Measurements from ENCODE around the gene SEMA6D.

SEMA6D gene

DNA sequence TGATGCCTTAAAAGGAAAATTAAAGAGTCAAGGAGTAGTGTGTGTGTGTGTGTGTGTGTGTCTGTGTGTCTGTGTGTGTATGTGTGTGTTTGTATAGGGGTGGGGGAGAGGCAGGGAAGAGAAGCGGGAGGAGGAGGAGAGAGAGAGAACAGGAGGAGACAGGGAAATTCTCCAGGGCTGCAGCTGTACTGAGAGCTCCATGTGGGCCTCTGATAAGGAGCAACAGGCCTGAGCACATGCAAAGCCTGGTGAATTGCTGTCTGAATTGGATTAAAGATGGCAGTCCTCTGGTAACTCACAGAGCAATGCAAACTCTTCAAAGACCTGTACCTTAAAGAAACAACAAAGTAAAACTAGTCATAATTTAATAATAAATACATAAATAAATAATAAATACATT is 70.6 kb downstream of the SEMA6D start:
- no peak for DNase-seq (ENCODE audit: low spot score)

DNA sequence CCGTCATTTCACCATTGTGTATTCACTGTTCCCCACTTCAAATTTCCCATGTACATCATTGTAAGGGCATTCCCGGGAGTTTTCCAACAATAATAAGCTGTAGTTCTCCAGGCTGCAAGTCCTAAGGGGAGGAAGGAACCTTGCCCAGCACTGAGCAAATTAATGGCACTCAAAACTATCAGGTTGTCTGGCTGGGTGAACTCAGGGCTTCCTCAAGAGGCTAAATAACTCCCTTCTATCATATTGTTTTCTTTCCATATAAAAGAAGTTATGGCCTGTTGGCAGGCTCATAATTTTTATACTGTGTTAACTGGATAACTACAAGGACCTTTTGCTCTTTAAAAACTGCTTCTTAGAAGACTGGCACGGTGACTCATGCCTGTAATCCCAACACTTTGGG is 71.4 kb downstream of the SEMA6D start:
- DNase-seq (ENCODE audit: low spot score) = no peak

DNA sequence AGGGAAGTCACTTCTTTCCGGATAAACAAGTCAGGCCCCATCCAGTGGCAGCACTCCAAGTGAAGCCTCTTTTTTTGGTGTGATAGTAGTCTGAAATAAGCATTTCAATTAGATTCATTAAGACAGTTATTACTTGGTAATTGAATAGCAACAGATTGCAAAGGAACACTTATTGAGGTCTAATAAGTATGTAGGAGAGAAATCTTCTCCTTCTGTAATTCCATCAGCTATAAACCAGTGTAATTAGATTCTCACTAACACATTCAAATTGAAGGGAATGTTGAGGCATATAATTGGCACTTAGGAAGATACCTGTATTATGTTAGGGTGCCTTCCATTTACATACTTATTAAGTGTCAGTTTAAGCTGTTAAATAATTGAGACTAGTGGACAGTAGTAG is 73.9 kb downstream of the SEMA6D start:
- DNase-seq (ENCODE audit: low spot score) = no peak

DNA sequence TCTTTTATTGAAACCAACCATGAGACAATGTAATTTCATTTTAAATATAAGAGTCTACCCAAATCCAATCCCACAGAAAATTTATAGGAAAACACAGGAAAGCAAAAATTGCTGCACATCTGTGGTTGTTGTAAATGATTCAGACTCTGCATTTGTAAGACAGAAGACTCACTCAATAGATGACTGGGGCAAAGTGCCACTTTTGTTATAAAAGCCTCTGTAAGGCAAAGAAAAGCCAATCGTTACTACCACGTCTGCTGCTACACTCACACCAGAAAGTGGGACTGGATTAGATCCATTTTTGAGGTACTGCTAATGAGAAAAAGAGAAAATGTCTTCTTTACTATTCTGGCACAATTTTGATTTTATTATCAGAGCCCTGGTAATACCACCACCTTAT is 74.9 kb downstream of the SEMA6D start:
- no peak for DNase-seq (ENCODE audit: low spot score)

DNA sequence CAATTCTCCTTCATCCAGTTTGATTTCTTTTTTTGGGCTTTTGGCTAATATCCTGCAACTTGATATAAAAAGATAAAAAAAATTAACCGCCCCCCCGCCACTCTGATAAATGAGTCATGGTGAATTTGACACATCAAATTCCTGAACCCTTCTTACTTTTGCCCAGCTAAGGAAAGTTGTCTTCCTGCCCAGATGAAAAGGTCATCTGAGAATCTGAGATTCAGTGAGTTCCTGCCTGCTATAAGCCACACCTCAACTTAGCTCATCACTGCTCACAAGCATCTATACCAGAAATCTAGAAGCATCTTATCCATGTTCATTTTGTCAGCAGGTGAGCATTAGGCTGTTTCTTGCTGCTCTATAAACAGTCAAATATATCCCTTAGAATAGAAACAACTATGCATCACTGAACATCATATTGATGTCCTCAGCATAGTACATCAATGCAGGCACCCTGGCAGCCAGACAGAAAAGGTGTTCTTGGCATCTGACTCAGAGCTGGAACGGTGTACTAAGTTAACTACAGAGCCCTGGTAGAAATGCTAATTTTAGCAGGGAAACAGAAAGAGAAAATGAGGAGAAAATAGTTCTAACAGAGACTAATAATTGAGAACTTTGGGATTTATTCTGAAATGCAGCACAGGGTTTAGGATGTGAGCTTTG is 77.1 kb downstream of the SEMA6D start:
- DNase-seq (ENCODE audit: low spot score) = no peak

DNA sequence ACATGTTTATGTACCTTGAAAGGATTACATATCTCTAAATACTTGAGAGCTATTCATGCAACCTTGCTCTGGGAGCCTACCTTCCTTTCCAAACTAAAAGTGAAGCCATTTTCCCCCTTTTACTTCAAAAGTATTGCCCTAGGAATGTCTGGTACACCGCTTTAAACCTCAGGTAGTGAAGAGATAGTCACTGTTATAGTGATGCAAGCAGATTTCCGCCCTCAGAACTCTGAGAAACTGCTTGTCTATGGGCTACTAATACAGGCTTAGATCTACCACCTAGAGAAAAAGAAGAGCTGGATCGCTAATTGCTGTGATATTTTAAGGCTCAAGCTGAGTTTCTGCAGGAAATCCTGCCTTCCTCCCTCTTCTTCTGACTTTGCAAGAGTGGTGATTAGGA is 78.6 kb downstream of the SEMA6D start:
- DNase-seq (ENCODE audit: low spot score) = no peak

DNA sequence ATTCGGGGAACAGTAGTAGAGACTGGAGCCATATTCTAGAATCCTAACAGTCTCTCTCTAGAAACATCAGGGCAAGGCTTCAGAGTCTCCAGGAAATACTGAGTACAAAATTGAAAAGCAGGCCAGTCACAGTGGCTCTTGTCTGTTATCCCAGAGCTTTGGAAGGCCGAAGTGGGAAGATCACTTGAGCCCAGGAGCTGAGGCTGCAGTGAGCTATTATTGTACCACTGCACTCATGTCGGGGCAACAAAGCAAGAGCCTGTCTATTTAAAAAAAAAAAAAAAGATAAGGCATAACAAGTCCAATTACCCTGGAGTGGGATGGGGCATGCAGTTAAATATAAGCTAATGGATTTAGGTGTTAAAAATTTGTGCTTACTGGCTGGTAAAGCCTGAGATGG is 79.0 kb downstream of the SEMA6D start:
- no peak for DNase-seq (ENCODE audit: low spot score)

DNA sequence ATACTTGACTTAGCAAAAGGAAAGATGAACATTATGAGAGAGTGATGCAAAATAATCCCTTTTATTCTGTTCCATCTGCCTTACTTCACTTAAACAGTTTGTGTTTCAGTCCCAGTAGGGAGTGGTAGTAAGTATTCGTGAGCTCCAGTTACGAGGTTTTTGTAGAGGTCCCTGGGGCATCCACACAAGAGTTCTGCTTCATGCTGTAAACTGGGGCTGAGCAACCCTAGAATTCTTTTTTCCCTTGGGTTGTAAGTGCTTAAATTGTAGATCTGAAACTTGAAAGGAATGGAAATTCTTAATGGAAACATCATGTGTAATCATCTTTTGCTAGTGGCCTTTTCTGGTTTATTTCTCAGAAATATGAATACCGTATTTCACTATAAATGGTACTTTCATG is 79.5 kb downstream of the SEMA6D start:
- no peak for DNase-seq (ENCODE audit: low spot score)

DNA sequence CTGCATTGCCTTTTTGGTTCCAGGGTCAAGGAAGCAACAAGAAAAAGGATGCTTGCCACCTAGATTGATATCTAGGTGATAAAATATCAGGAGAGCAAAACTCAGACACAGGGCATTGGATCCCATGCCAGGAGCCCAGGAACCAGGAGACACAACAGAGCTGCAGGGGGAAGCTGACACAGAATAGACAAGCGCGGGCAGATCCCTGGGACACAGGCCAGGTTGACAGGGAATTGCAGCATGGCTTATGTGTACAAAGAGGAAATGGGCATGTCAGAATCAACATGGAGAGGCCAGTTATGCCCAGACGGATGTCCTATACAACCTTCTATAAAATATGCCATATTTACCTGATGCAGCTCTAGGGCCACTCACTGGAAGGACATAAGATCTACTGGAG is 84.2 kb downstream of the SEMA6D start:
- DNase-seq (ENCODE audit: low spot score) = no peak

DNA sequence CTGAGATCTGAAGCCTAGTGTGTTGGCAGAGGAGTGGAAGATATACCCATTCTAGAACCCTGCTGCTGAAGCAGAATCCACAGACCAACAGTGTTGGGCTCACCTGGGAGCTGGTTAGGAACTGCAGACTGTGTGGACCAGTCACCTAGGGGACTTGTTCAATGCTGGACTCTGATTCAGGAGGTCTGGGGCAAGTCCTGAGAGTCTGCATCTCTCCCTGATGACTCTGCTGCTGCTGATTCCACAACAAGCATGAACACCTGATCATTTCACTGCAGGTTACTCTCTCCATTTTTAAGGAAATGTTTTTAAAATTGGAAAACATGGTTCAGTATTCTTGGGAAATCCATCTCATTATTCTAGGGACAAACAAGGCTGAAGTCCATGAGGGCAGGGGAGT is 84.9 kb downstream of the SEMA6D start:
- no peak for DNase-seq (ENCODE audit: low spot score)

DNA sequence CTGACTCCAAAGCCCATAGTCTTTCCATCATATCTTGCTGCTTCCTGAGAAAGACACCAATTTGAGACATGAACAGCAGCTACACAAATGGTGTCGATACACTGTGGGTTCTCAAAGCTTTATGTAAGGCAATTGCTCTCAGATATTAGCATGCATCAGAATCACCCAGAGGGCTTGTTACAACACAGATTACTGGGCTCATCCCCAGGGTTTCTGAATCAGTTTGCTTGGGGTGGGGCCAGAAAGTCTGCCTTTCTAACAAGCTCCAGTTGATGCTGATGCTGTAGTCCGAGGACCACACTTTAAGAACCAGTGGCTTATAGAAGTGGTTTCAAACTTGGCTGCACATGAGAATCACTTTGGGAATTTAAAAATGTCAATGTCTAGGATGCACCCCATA is 86.5 kb downstream of the SEMA6D start:
- DNase-seq (ENCODE audit: low spot score) = no peak

DNA sequence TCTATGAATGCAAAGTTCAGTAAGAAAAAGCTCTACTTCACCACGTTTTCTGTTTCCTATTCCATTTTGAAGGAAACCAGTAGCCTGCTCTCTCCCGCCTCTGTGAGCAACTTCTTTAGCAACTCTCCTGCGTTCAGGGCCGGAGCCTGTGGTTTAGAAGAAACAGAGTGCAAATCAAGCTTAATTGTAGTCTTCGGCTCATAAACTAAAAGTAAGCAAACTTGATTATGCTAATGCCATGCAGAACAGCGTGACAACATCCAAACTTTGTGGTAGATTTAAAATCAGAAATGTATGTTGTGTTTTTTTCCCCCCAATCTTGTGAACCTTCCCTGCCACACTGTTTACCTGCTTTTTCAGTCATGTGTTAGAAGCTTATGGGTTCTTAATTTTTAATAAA is 87.4 kb downstream of the SEMA6D start:
- no peak for DNase-seq (ENCODE audit: low spot score)

DNA sequence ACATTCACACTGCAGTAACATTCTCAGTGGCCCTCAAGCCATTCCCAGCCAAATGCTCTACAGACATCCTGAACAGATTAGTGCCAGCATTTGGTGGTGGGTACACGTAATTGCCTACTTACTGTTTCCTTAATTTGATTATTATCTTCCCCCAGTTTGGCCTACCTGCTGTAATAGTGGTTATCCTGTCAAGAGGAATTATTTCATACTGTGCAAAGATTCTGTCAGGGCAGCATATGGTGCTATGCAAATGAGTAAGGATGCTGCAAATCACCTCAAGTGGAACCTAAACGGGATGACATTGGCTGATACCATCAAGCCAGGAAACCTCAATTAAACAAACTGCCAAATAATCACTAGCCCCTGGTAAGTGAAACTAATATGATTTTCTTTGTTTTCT is 88.7 kb downstream of the SEMA6D start:
- DNase-seq (ENCODE audit: low spot score) = no peak

DNA sequence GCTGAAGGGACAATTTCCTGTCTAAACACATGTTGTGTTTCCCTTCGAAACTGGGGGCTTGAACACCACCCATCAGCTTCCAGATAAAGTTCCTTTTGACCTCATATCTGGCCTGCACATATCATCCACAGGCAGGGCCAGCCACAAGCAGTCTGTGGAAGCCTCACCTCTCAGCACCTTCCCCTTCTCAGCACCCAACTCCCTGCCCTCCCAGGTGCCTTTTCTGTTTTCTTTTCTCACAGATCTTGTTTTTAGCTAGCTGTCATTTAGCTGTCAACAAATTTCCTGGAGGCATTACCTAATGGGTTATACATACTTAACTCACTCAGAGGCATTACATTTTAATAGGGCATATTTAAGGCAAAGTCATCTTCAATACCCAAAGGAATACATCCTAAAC is 93.9 kb downstream of the SEMA6D start:
- DNase-seq (ENCODE audit: low spot score) = no peak

DNA sequence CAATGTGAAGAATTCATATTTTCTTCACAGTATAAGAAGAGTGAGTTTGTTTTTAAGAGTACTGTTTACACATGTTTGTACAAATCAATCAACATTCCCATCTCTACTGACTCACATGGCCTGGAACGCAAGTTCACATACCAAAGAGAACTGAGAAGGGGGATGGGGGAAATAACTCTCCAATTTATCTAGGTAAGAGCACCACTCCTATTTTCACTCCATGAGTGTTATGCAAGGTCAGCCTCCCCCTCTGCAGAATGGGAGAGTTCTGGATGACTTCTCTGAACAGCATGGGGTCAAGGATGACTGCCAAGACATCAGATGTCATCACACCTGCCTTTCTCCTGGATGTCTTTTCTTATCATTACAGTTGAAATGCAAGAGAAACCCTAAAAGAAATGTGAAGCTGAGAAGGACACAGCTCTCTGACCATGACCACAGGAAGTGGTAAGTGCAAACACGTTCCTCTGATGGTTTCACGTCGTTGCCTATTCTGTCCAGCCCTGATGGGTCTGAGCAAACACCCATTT is 95.2 kb downstream of the SEMA6D start:
- DNase-seq (ENCODE audit: low spot score) = no peak

DNA sequence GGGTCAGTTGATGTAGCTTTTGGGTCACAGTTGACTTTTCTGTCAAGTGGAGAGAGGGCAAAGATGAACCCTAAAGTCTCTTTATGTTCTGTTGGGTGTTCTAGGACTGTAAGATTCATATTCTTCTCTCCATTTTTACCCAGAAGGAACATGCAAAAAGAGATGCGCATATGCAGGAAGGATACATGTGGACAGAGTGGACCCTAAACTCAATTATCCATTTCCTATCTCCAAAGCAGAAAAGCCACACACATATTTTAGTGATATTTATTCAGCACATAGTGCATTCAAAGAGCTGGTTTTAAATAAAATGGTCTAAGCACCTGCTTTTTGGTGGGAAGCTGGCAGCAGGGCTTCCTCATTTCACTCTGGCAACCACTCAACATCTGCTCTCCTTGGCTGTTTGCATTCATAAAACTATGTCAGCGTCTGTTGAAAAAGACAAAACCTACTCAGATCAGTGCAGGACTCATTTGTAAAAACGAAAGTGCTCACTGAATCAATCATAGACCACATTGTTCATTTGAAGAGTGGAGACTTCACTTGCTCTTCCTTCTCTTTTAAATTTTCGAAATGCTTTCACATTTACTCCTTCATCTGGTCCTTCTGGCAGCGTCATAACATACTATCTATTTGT is 96.6 kb downstream of the SEMA6D start:
- no peak for DNase-seq (ENCODE audit: low spot score)

DNA sequence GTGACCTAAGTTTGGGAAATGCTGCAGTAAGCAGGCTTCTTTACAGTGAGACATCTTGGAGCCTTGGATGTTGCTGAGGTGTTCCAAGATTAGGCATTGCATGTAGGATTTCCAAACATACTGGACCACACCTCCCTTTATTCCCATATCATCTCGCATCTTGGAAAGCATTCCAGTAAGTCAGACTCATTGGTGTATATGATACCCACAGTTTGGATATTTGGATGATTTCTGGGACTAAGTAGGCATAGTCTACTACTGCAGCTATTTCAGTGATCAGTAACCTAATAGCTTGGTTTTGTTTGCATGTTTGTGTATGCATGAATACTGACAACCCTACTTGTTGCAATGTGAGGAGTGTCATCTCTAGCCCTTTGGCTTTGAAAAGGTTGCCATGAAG is 97.3 kb downstream of the SEMA6D start:
- DNase-seq (ENCODE audit: low spot score) = no peak

DNA sequence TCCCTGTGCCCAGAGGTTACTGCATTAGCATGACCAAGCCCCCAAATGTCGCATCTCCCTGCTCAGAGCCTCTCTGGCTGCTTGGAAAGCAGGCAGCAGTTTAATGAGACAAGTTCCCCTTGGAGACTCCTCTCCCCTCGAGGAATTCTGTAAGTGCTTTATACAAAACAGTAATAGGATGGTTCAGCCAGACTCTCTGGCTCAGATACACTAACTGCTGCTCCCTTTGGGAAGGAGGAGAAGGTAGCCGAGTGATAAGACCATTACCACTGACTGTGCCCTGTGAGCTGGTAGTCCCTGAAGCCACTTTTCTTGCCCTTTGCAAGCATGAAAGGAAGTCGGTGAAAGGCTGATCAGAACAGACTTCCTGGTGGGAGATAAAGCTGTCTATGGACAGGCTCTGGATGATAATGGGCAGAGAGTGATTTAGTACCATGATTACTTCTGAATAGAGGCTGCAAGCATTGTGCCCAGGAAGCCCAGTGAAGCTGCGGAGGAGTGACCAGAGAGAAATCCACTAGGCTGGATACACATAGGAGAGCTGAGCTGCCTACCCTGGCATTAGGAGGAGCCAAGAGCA is 100.8 kb downstream of the SEMA6D start:
- DNase-seq (ENCODE audit: low spot score) = no peak

DNA sequence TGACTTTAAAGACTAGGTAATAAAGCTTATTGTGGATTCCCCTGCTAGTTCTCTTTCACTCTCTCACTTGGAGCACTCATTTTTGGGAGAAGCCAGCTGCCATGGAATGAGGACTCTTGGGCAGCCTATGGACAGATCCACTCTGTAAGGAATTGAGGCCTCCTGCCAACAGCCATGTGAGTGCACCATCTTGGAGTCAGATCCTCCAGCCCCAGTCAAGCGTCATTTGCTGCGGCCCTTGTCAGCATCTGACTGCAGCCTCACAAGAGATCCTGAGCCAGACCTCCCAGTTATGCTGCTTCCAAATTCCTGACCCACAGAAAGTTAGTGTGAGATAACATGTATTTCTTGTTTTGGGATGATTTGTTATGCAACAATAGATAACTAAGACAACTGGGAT is 101.9 kb downstream of the SEMA6D start:
- DNase-seq (ENCODE audit: low spot score) = no peak

DNA sequence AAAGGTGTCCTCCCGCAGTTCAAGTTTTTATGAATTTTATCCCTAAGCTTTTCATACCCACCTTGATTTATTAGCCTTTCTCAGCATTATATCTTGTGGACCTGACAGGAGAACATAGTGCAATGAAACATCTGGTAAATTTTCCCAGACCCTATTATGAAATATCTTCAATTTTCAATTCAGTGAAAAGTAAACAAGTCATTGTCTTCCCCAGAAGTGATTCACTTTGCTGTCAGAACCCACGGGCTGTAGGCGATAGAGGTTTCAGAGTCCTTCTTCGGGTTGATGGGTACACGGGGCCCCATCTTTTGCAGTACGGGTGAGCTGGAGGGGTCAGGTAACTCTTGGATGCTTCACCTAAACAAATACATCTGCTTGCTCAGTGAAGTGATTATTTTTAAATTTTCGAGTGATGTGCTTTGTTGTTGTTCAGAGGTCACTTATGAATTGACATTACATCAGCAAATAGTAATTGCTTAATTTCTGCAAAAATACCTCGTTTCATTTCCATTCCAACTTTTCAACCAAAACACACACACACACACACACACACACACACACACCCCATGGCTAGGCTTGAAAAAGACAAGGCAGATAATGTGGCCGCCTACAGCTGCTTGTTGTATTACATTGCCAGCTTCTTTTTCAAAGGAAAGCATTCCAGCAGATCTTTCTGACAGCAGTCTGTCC is 102.9 kb downstream of the SEMA6D start:
- no peak for DNase-seq (ENCODE audit: low spot score)

DNA sequence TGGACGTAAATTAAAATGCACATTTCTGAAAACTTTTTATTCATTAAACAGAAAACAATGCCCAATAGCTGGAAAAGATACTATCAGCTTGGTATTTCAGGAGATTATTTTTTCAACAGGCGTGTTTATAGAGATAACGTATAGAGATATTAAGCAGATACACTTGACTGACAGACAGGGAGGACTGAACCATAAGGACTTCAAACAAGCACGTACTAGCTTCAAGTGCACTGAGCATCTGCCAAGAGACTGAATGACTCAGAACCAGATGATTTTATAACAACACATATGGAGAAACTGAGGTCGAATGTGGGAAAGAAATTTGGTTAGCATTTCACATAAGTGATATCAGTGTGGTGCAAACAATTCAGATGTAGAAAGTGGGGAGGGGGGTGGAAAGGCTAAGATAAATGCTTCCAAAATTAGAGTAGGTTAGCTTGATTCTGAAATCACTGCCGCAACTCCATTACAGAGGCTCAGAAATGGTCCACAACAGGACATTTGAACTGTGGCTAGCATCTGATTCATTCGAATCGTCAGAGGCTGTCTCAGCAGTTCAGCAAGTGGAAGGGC is 103.5 kb downstream of the SEMA6D start:
- DNase-seq (ENCODE audit: low spot score) = peak; percentile 4

DNA sequence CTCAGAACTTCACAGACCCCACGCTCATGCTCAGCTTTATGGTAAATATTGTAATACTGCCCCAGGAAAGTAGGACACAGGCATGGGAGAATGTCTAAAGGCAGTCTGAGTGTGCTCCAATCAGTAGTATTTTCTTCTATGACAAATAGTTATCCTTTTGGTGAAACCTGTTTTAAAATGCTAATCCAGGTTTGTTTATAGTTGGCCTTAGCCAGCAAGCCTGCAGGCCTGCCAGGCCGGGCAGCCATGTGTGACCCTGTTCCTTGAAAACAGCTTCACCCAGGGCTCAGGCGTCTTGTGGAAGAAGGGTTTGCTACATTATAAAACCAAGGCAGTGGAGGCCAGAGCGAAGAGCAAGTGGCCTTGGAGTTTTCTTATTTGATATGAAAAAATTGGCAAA is 104.7 kb downstream of the SEMA6D start:
- no peak for DNase-seq (ENCODE audit: low spot score)
